Stimulated activated CD4-positive, alpha-beta T cell treated with anti-CD3 and anti-CD28 coated beads, Interleukin-2, amount 100 ng/mL, for 4 hours (primary cell): ENCODE results near the gene DENND4B.

Experiments
- DNase-seq: peaks from one replicate; pipeline ENCODE4 v3.0.0-alpha.2; 2020; ENCODE audit warnings: low read depth

Gene DENND4B

GRCh38 chr1:153882296-153882912 lies 64.1 kb downstream of the DENND4B start:
- DNase-seq: no peak

- no peak for DNase-seq
These were observed 64.8 kb downstream of the DENND4B start for GRCh38 chr1:153881751-153882150.

- peak; percentile 6 for DNase-seq
These were observed 65.6 kb downstream of the DENND4B start for GRCh38 chr1:153880962-153881361.

GRCh38 chr1:153880024-153880423 lies 66.5 kb downstream of the DENND4B start:
- DNase-seq: no peak
